Measurements from ENCODE around the gene SSR1. TPM values are rescaled to one million over a fixed set of nuclear protein-coding genes. Genes with fewer than 3 reads are reported as not detected.
"Not testable (repeated sequence)": the region's sequence is repeated elsewhere in the genome, so short reads cannot be mapped to it uniquely, and the experiment has no call there.

The SSR1 gene
- total RNA-seq, 4 donors from 2014 or later = 56.0 to 79.0 (median 63.0) TPM

- DNase-seq (ENCODE audit: low spot score) (no peak), ATAC-seq (ENCODE audit: low FRiP score) (no peak)
- no peak for TF ChIP-seq CTCF (IDR thresholded peaks at IDR 0.05)
These were observed 48.2 kb downstream of the SSR1 start for GRCh38 chr6:7264686-7265384.

- TF ChIP-seq CTCF (IDR thresholded peaks at IDR 0.05) = no peak
- no peak for DNase-seq (ENCODE audit: low spot score)
- ATAC-seq (ENCODE audit: low FRiP score) = no peak
These were observed 49.0 kb downstream of the SSR1 start for GRCh38 chr6:7264041-7264440.

- not testable (repeated sequence) for DNase-seq (ENCODE audit: low spot score); ATAC-seq (ENCODE audit: low FRiP score)
These were observed 49.5 kb downstream of the SSR1 start for GRCh38 chr6:7263519-7263805.

GRCh38 chr6:7262746-7263518 is 50.1 kb downstream of the SSR1 start:
- no peak for TF ChIP-seq CTCF (IDR thresholded peaks at IDR 0.05)
- ATAC-seq (ENCODE audit: low FRiP score) (no peak), DNase-seq (ENCODE audit: low spot score) (no peak)

GRCh38 chr6:7261852-7262461 is 51.0 kb downstream of the SSR1 start:
- TF ChIP-seq CTCF (IDR thresholded peaks at IDR 0.05) = no peak
- ATAC-seq (ENCODE audit: low FRiP score) (no peak), DNase-seq (ENCODE audit: low spot score) (no peak)

- peak; percentile 44 for DNase-seq (ENCODE audit: low spot score)
- peak; percentile 95 for ATAC-seq (ENCODE audit: low FRiP score)
- TF ChIP-seq CTCF (IDR thresholded peaks at IDR 0.05) = no peak
These were observed 51.8 kb downstream of the SSR1 start for GRCh38 chr6:7261032-7261841.
